ENCODE data around the gene GIMAP7.

- TF ChIP-seq POLR2A (IDR thresholded peaks at IDR 0.05), result no peak
- TF ChIP-seq CTCF (IDR thresholded peaks at IDR 0.05), result no peak
These were observed 4.6 kb downstream of the GIMAP7 start for GRCh38 chr7:150519310-150519709.

Data from thyroid gland (tissue), 4 donors.